H1 (cell line): ENCODE results near the gene SLC6A6. TPM values are rescaled to one million over a fixed set of nuclear protein-coding genes. Genes with fewer than 3 reads are reported as not detected.

ENCODE experiments used
- CTCF ChIA-PET: fragments of 300-600 bp; sonication (Branson Sonifier 250); formaldehyde crosslinking; loops from one replicate; lab custom pipeline; 2021; ENCODE audit not compliant: partially characterized antibody; lab: Charles Lee
- POLR2A ChIA-PET: fragments of 300-600 bp; sonication (Branson Sonifier 250); formaldehyde crosslinking; loops from one replicate; lab custom pipeline; 2021; ENCODE audit warnings: inconsistent platforms; ENCODE audit not compliant: partially characterized antibody; lab: Charles Lee
- DNase-seq, 2 experiments: peaks; one replicate each; pipeline versions ENCODE4 v3.0.0 to v3.0.0-alpha.2; 2010 to 2022; ENCODE audit warnings: low spot score in 2 of 2, low read depth in 1 of 2, mixed read lengths in 1 of 2
- FAIRE-seq: peaks from 2 replicates; lab custom pipeline; 2011; peaks lifted over from hg19 to GRCh38; lab: Jason Lieb, UNC
- H2AFZ ChIP-seq: 2 replicates; pipeline ENCODE4 v1.8.1; 2012; ENCODE audit warnings: low read length, inconsistent platforms
- H2AK5ac ChIP-seq: 2 replicates; pipeline ENCODE4 v1.6.1; 2013; ENCODE audit warnings: low read depth, low read length
- H2BK120ac ChIP-seq: replicated peaks from 2 replicates; pipeline ENCODE3; 2013; ENCODE audit warnings: low read depth, low read length, inconsistent platforms
- H2BK12ac ChIP-seq: 2 replicates; pipeline ENCODE4 v1.6.1; 2013; ENCODE audit warnings: low read depth, low read length
- H2BK15ac ChIP-seq: 2 replicates; pipeline ENCODE4 v1.6.1; 2013; ENCODE audit warnings: low read length
- H2BK20ac ChIP-seq: 2 replicates; pipeline ENCODE4 v1.6.1; 2013; ENCODE audit warnings: low read length
- H2BK5ac ChIP-seq: 2 replicates; pipeline ENCODE4 v1.6.1; 2013; ENCODE audit warnings: low read depth, low read length
- H3K14ac ChIP-seq: 2 replicates; pipeline ENCODE4 v1.6.1; 2013; ENCODE audit warnings: inconsistent platforms; ENCODE audit not compliant: insufficient read length
- H3K18ac ChIP-seq: 2 replicates; pipeline ENCODE4 v1.6.1; 2013; ENCODE audit warnings: low read length; ENCODE audit errors: extremely low read depth
- H3K23ac ChIP-seq: 2 replicates; pipeline ENCODE4 v1.6.1; 2013; ENCODE audit warnings: inconsistent platforms; ENCODE audit not compliant: insufficient read length
- H3K23me2 ChIP-seq: 2 replicates; pipeline ENCODE4 v1.6.1; 2013; ENCODE audit warnings: low read depth, low read length
- H3K27ac ChIP-seq: 2 replicates; pipeline ENCODE4 v1.6.1; 2011; ENCODE audit warnings: low read depth, low read length, inconsistent platforms
- H3K27me3 ChIP-seq, 4 experiments: replicated peaks in 1 of 4; 1 replicate in 1 of 4; 2 replicates in 3 of 4; pipeline versions ENCODE4 v1.6.1 to v1.8.1; 2011 to 2013; ENCODE audit warnings: low read length in 3 of 4, mild to moderate bottlenecking in 3 of 4, inconsistent platforms in 2 of 4, mixed read lengths in 2 of 4, moderate library complexity in 1 of 4; ENCODE audit not compliant: control insufficient read depth in 3 of 4, insufficient read depth in 3 of 4; ENCODE audit errors: extremely low read depth in 1 of 4
- H3K36me3 ChIP-seq, 4 experiments: 2 replicates each; pipeline versions ENCODE4 v1.6.1 to v1.8.1; 2011 to 2013; ENCODE audit warnings: mild to moderate bottlenecking in 4 of 4, low read length in 3 of 4, moderate library complexity in 2 of 4, control low read depth in 1 of 4, inconsistent platforms in 1 of 4; ENCODE audit not compliant: insufficient read depth in 4 of 4, control insufficient read depth in 2 of 4
- H3K4ac ChIP-seq: replicated peaks from 2 replicates; pipeline ENCODE3; 2013; ENCODE audit warnings: low read length, low read depth, mixed read lengths, inconsistent platforms; ENCODE audit not compliant: insufficient read length
- H3K4me1 ChIP-seq, 4 experiments: replicated peaks in 1 of 4; 1 replicate in 1 of 4; 2 replicates in 3 of 4; pipeline versions ENCODE4 v1.6.1 to v1.8.1; 2011 to 2013; ENCODE audit warnings: low read length in 3 of 4, inconsistent platforms in 2 of 4, mixed read lengths in 1 of 4; ENCODE audit not compliant: insufficient read depth in 4 of 4, control insufficient read depth in 3 of 4
- H3K4me2 ChIP-seq, 2 experiments: 2 replicates each; pipeline versions ENCODE4 v1.6.1 to v1.8.1; 2011 to 2013; ENCODE audit warnings: low read depth in 2 of 2, low read length in 2 of 2, control low read depth in 1 of 2, inconsistent platforms in 1 of 2, mild to moderate bottlenecking in 1 of 2; ENCODE audit not compliant: insufficient read depth in 1 of 2
- H3K4me3 ChIP-seq, 4 experiments: fragments of 200-600, 300-600 bp in 1 of 4; sonication (generic), shearing (Covaris generic), sonication (Bioruptor Twin) in 1 of 4; 2 replicates each; pipeline versions ENCODE4 v1.5.1 to v1.8.1; 2011 to 2016; ENCODE audit warnings: low read length in 4 of 4, low read depth in 3 of 4, control low read depth in 2 of 4, inconsistent platforms in 2 of 4, mild to moderate bottlenecking in 2 of 4, mixed read lengths in 1 of 4, moderate library complexity in 1 of 4; ENCODE audit not compliant: insufficient read depth in 2 of 4; ENCODE audit errors: extremely low read depth in 1 of 4
- H3K56ac ChIP-seq: replicated peaks from 2 replicates; pipeline ENCODE3; 2013; ENCODE audit warnings: low read depth, mild to moderate bottlenecking, mixed read lengths, low read length, inconsistent platforms; ENCODE audit not compliant: insufficient read length
- H3K79me1 ChIP-seq: 2 replicates; pipeline ENCODE4 v1.6.1; 2013; ENCODE audit warnings: low read depth, low read length, control low read depth
- H3K79me2 ChIP-seq, 2 experiments: 2 replicates each; pipeline versions ENCODE4 v1.6.1 to v1.8.1; 2012 to 2013; ENCODE audit warnings: low read length in 2 of 2, mild to moderate bottlenecking in 2 of 2, inconsistent platforms in 1 of 2; ENCODE audit not compliant: insufficient read depth in 2 of 2, control insufficient read depth in 1 of 2
- H3K9ac ChIP-seq, 4 experiments: replicated peaks in 1 of 4; 1 replicate in 1 of 4; 2 replicates in 3 of 4; pipeline versions ENCODE4 v1.6.1 to v1.8.1; 2011 to 2013; ENCODE audit warnings: low read depth in 3 of 4, low read length in 3 of 4, control low read depth in 2 of 4, mild to moderate bottlenecking in 2 of 4, moderate library complexity in 2 of 4, inconsistent platforms in 1 of 4; ENCODE audit errors: extremely low read depth in 1 of 4
- H3K9me3 ChIP-seq, 2 experiments: 2 replicates each; pipeline versions ENCODE4 v1.6.1 to v1.8.1; 2012 to 2013; ENCODE audit warnings: mild to moderate bottlenecking in 2 of 2, moderate library complexity in 2 of 2, control low read depth in 1 of 2, inconsistent platforms in 1 of 2, low read depth in 1 of 2, low read length in 1 of 2, mixed read lengths in 1 of 2; ENCODE audit not compliant: insufficient read depth in 2 of 2
- H4K20me1 ChIP-seq, 2 experiments: replicated peaks in 1 of 2; 2 replicates each; pipeline versions ENCODE3 to v1.8.1; 2011 to 2013; ENCODE audit warnings: inconsistent platforms in 2 of 2, low read length in 2 of 2, mild to moderate bottlenecking in 1 of 2; ENCODE audit not compliant: insufficient read depth in 2 of 2, control insufficient read depth in 1 of 2
- H4K5ac ChIP-seq: 2 replicates; pipeline ENCODE4 v1.6.1; 2013; ENCODE audit warnings: low read length, low read depth, mixed read lengths, inconsistent platforms; ENCODE audit not compliant: insufficient read length
- H4K8ac ChIP-seq: 2 replicates; pipeline ENCODE4 v1.8.0; 2013; ENCODE audit warnings: mild to moderate bottlenecking, moderate library complexity, low read length, inconsistent platforms; ENCODE audit not compliant: insufficient read depth; ENCODE audit errors: extremely low read depth
- H4K91ac ChIP-seq: replicated peaks from 2 replicates; pipeline ENCODE3; 2013; ENCODE audit warnings: low read length, mixed read lengths, inconsistent platforms; ENCODE audit not compliant: insufficient read length
- ASH2L ChIP-seq: fragments of 200-600, 300-600 bp; sonication (generic); IDR thresholded peaks from one replicate; pipeline ENCODE4 v1.7.1; 2017; ENCODE audit warnings: low read length
- CHD1 ChIP-seq: IDR thresholded peaks from 2 replicates; pipeline ENCODE4 v1.6.1; 2012; ENCODE audit warnings: low read depth, low read length, improper control_type of control experiment
- FOSL1 ChIP-seq: IDR thresholded peaks from 2 replicates; pipeline ENCODE4 v1.6.1; 2011; ENCODE audit warnings: mild to moderate bottlenecking, low read depth, low read length, moderate library complexity; ENCODE audit not compliant: insufficient read depth
- HDAC6 ChIP-seq: IDR thresholded peaks from one replicate; pipeline ENCODE4 v1.7.1; 2012; ENCODE audit warnings: low read depth, mild to moderate bottlenecking, inconsistent platforms, low read length, moderate library complexity
- KDM4A ChIP-seq: IDR thresholded peaks from one replicate; pipeline ENCODE4 v1.7.1; 2012; ENCODE audit warnings: low read depth, mild to moderate bottlenecking, moderate library complexity, low read length, inconsistent platforms; ENCODE audit not compliant: severe bottlenecking
- POLR2AphosphoS5 ChIP-seq: IDR thresholded peaks from 2 replicates; pipeline ENCODE4 v1.6.1; 2011; ENCODE audit warnings: low read depth, low read length
- RBBP5 ChIP-seq: IDR thresholded peaks from 2 replicates; pipeline ENCODE4 v1.7.1; 2012; ENCODE audit warnings: low read depth, mild to moderate bottlenecking, inconsistent platforms, low read length, moderate library complexity, borderline replicate concordance
- RXRA ChIP-seq: IDR thresholded peaks from 2 replicates; pipeline ENCODE4 v1.6.1; 2011; ENCODE audit warnings: low read depth, mild to moderate bottlenecking, low read length, moderate library complexity; ENCODE audit not compliant: insufficient read depth
- SIX5 ChIP-seq: IDR thresholded peaks from 2 replicates; pipeline ENCODE4 v1.6.1; 2011; ENCODE audit warnings: mild to moderate bottlenecking, low read depth, low read length
- SP1 ChIP-seq: IDR thresholded peaks from 2 replicates; pipeline ENCODE4 v1.6.1; 2011; ENCODE audit warnings: low read depth, low read length
- SUZ12 ChIP-seq: fragments of 200-600 bp; sonication (generic); IDR thresholded peaks from 2 replicates; pipeline ENCODE4 v1.6.1; 2012; ENCODE audit warnings: mild to moderate bottlenecking, inconsistent platforms, low read length, moderate library complexity, mixed read lengths
- TCF12 ChIP-seq: IDR thresholded peaks from 2 replicates; pipeline ENCODE4 v1.6.1; 2011; ENCODE audit warnings: low read depth, mild to moderate bottlenecking, low read length
- WGBS, 2 experiments: shearing (Covaris generic) in 1 of 2; methylation state at CpG; one replicate each; pipeline versions ENCODE4 v1.1.6 to v1.1.7; 2013 to 2015; ENCODE audit warnings: low lambda C conversion rate in 2 of 2, mixed read lengths in 2 of 2, inconsistent platforms in 1 of 2, low coverage in 1 of 2, missing lambda C conversion rate in 1 of 2; ENCODE audit not compliant: insufficient replicate concordance in 2 of 2, insufficient coverage in 1 of 2, insufficient read length in 1 of 2; ENCODE audit errors: extremely low coverage in 1 of 2, missing lambda C conversion rate in 1 of 2; 5-methylcytosine and 5-hydroxymethylcytosine counted together
- polyA plus RNA-seq, 7 experiments: library from polyadenylated mRNA; depleted of rRNA in 3 of 7; stranded (reverse) in 5 of 7; unstranded in 2 of 7; fragments of >200 nt in 5 of 7; fragments of 200-250 nt in 2 of 7; gene quantifications; 1 replicate in 5 of 7; 2 replicates in 1 of 7; 4 replicates in 1 of 7; pipeline versions ENCODE4 v1.2.1 to v1.2.3, GENCODE V29; 2011 to 2013; ENCODE audit warnings: missing spikeins in 2 of 7, mixed read lengths in 2 of 7
- total RNA-seq: library from RNA; stranded (reverse); fragmentation: NEBNext Ultra II Directional; extraction: Animal tissue kit (Norgen Biotek cat#: 25700); gene quantifications from 2 replicates; pipeline ENCODE4 v1.2.1, GENCODE V29; 2021
- TF ChIP-seq, protein P1 (sequence below): IDR thresholded peaks from 2 replicates; pipeline ENCODE4 v1.6.1; 2011; ENCODE audit warnings: low read depth, mild to moderate bottlenecking, low read length; ENCODE audit not compliant: insufficient read depth

Gene SLC6A6
- total and polyA plus RNA-seq, 2 of the 8 experiments (the other 6 are each of a cell fraction or from before 2014, with no cell fraction given): 66.2 to 144 TPM

DNA sequence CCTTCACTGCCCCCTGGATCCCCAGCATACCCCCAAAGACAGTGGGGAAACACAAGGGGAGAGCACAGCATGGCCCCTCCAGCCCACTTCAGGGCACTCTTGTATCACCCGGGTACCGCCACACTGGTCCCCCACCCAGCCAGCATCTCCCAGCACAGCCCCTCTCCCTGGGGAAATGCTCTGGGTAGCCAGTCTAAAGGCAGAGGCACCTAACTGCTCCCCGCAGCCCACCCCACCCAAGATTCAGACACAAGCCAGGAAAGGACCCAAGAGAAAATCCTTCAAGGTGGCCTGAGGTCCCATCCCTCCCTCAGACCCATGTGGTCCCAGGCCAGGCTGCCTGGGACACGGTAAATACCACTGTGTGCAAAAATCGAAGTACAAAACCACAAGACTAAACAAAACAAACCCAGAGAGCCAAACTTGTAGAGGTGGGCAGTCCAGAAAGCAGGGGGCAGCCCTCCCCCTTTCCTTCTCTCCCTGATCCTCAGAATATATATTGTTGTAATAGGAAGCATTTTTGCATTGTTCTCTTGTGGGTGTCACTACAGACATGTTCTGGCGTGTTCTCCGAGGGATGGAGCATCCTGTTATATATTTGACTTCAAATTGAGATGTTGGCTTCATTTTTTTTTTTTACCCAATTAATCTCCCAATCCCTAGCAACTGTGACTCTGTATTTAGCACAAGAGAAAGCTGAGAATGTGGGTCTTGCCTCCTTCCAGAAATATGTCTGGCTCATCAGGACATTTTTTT, 86.1 kb downstream of the SLC6A6 start:
- no peaks in the 10 kb centered on the region for H4K20me1 ChIP-seq
- FAIRE-seq (no peak), DNase-seq (no peak)
- H3K79me2 ChIP-seq: no peaks in the 10 kb centered on the region
- peak overlapping the region; percentile 44; the same call in 1 of the 2 replicates for H2BK5ac ChIP-seq
- H3K4me3 ChIP-seq: no peak overlapping the region
- H2BK15ac ChIP-seq: no peak overlapping the region
- no peak overlapping the region for H3K56ac ChIP-seq
- H3K4me1 ChIP-seq: no peaks in the 10 kb centered on the region; a peak in 3 of 7 replicates
- H3K9me3 ChIP-seq: no peaks in the 10 kb centered on the region
- no peak overlapping the region for H4K8ac ChIP-seq
- no peak overlapping the region for H3K23ac ChIP-seq
- H3K4me2 ChIP-seq: no peak overlapping the region
- no peak overlapping the region for H4K91ac ChIP-seq
- no peak overlapping the region for H3K9ac ChIP-seq
- POLR2A ChIA-PET: no interaction called here
- H3K27ac ChIP-seq: no peak overlapping the region
- H3K4ac ChIP-seq: no peak overlapping the region
- no peak overlapping the region for H3K18ac ChIP-seq
- H3K27me3 ChIP-seq: no peaks in the 10 kb centered on the region
- no peak overlapping the region for H2AFZ ChIP-seq
- H2AK5ac ChIP-seq: no peak overlapping the region
- CTCF ChIA-PET: interaction anchor here (1.0 to 1.8 kb wide), 3 partner anchors 26 to 247 kb away, joined by 3 to 5 read pairs (median 4); no protein-coding TSS in a partner anchor
- H3K79me1 ChIP-seq: no peaks in the 10 kb centered on the region
- H3K14ac ChIP-seq: no peak overlapping the region
- H2BK12ac ChIP-seq: no peak overlapping the region
- no peak overlapping the region for H2BK20ac ChIP-seq
- H4K5ac ChIP-seq: no peak overlapping the region
- H3K23me2 ChIP-seq: no peaks in the 10 kb centered on the region; the same call in 1 of the 2 replicates
- H3K36me3 ChIP-seq: peaks cover 4 to 29% (median 20%) of the 10 kb centered on the region in 4 experiments
- H2BK120ac ChIP-seq: no peak overlapping the region
- WGBS, 2 experiments: 94% methylated on average over 7 of the region's 7 CpGs; no CpG with 5 or more reads in 1 of the 2 experiments
- TF ChIP-seq, protein P1, sequence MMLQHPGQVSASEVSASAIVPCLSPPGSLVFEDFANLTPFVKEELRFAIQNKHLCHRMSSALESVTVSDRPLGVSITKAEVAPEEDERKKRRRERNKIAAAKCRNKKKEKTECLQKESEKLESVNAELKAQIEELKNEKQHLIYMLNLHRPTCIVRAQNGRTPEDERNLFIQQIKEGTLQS: no peak
- TF ChIP-seq KDM4A: no peak
- TF ChIP-seq RBBP5: no peak
- TF ChIP-seq SIX5: no peak
- no peak for TF ChIP-seq SUZ12
- no peak for TF ChIP-seq HDAC6
- no peak for TF ChIP-seq CHD1
- no peak for TF ChIP-seq FOSL1
- TF ChIP-seq TCF12: no peak
- TF ChIP-seq RXRA: no peak
- TF ChIP-seq ASH2L: no peak
- no peak for TF ChIP-seq POLR2AphosphoS5
- no peak for TF ChIP-seq SP1
